DMS79 treated with DMSO at 0.1 percent for 48 hours (cell line): ENCODE results near the gene GGACT.

Experiments used
- DNase-seq: peaks from one replicate; lab custom pipeline; 2025; lab: John Stamatoyannopoulos, UW

GGACT gene

GRCh38 chr13:100513171-100513570 is 75.4 kb downstream of the GGACT start:
- no peak for DNase-seq

GRCh38 chr13:100512422-100512821 is 76.2 kb downstream of the GGACT start:
- DNase-seq, result no peak

GRCh38 chr13:100511466-100511865 is 77.1 kb downstream of the GGACT start:
- no peak for DNase-seq

GRCh38 chr13:100510208-100510957 is 78.2 kb downstream of the GGACT start:
- no peak for DNase-seq

GRCh38 chr13:100508996-100509395 is 79.6 kb downstream of the GGACT start:
- peak; percentile 90 for DNase-seq

- DNase-seq, result peak; percentile 90
These were observed 80.1 kb downstream of the GGACT start for GRCh38 chr13:100508455-100508854.

- DNase-seq, result peak; percentile 92
These were observed 81.8 kb downstream of the GGACT start for GRCh38 chr13:100506600-100507422.

GRCh38 chr13:100506154-100506553 is 82.4 kb downstream of the GGACT start:
- no peak for DNase-seq

- no peak for DNase-seq
These were observed 85.0 kb downstream of the GGACT start for GRCh38 chr13:100503622-100504021.

GRCh38 chr13:100502446-100502845 is 86.1 kb downstream of the GGACT start:
- no peak for DNase-seq

GRCh38 chr13:100497389-100497788 is 91.2 kb downstream of the GGACT start:
- no peak for DNase-seq

- DNase-seq, result no peak
These were observed 93.1 kb downstream of the GGACT start for GRCh38 chr13:100495455-100495854.

- no peak for DNase-seq
These were observed 95.2 kb downstream of the GGACT start for GRCh38 chr13:100493418-100493817.

- DNase-seq, result no peak
These were observed 97.3 kb downstream of the GGACT start for GRCh38 chr13:100491164-100491842.

- DNase-seq, result peak; percentile 99
These were observed 97.9 kb downstream of the GGACT start for GRCh38 chr13:100490692-100491091.

GRCh38 chr13:100485265-100485664 is 103.3 kb downstream of the GGACT start:
- DNase-seq, result no peak

- DNase-seq, result no peak
These were observed 103.9 kb downstream of the GGACT start for GRCh38 chr13:100484702-100485101.

- peak; percentile 87 for DNase-seq
These were observed 104.7 kb downstream of the GGACT start for GRCh38 chr13:100483841-100484381.

- DNase-seq, result no peak
These were observed 105.5 kb downstream of the GGACT start for GRCh38 chr13:100483139-100483538.

- DNase-seq, result no peak
These were observed 107.9 kb downstream of the GGACT start for GRCh38 chr13:100480676-100481075.
